ENCODE data around the gene PLXNA3.
A peak's percentile ranks its signal among the peaks of the same experiment; 100 is the strongest.

Gene PLXNA3

DNA sequence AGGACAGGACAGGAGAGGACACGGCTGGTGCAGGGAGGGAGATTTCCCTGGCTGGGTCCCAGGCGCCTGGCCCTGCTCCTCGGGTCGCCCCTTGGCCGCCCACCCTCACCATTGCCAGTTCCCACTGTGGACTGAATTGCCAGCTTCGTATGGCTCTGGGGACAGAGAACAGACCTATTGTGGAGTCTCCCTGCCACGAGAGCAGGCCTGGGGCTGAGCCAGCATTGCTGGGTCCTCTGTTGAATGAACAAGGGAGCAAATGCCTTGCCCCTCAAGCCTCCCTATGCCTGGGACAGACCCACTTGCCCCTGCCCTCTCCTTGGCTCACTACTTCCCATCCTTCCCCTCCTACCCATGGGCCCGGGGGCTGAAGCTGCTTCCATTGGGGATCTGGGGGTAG is 4.3 kb downstream of the PLXNA3 start:
- DNase-seq, result no peak

DNA sequence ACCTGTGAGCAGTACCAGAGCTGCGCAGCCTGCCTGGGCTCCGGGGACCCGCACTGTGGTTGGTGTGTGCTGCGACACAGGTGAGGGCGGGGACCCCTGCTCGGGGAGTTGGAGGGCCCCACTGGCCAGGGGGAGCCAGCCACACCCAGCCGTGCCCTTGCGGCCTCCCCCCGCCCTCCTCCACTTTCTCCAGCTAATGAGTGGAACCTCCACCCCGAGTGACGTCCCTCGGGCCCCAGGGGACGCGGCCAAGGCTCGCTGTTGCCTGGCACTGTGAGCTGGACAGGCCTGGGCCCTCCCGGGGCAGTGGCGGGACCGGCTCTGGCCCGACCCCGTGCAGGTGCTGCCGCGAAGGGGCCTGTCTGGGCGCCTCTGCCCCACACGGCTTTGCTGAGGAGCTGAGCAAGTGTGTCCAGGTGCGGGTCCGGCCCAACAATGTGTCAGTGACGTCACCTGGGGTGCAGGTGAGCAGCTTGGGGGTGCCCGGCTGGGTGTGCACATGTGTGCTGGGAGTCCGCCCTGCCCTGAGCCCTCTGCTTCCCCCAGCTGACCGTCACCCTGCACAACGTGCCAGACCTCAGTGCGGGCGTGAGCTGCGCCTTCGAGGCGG is 5.6 kb downstream of the PLXNA3 start:
- no peak for DNase-seq

DNA sequence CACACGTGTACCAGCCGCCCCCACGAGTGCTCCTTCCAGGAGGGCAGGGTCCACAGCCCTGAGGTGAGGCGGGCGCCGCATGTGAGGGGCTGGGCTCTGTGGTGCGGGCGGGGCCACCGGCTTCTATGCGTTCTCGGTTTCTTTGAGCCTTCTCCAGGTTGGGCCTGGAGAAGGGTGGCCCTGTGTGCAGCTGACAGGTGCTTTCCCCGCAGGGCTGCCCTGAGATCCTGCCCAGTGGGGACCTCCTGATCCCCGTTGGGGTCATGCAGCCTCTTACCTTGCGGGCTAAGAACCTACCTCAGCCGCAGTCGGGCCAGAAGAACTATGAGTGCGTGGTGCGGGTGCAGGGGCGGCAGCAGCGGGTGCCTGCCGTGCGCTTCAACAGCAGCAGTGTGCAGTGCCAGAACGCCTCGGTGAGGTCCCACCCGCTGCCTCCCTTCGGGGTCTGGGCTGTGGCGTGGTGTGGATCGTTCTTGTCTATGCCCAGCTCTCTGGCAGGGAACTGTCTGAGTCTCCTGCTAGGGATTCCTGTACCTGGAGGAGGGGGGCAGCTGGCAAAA is 6.8 kb downstream of the PLXNA3 start:
- no peak for DNase-seq

DNA sequence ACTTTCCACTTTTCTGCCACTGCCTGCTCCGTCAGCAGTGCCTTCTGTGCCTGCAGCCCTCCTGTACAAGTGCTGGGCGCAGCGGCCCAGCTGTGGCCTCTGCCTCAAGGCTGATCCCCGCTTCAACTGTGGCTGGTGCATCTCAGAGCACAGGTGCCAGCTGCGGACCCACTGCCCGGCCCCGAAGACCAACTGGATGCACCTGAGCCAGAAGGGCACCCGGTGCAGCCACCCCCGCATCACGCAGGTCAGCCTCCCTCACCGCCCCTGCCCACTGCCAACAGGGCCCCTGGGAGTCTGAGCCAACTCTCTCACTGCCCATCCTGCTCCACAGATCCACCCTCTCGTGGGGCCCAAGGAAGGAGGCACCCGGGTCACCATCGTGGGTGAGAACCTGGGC is 7.5 kb downstream of the PLXNA3 start:
- DNase-seq, result no peak

DNA sequence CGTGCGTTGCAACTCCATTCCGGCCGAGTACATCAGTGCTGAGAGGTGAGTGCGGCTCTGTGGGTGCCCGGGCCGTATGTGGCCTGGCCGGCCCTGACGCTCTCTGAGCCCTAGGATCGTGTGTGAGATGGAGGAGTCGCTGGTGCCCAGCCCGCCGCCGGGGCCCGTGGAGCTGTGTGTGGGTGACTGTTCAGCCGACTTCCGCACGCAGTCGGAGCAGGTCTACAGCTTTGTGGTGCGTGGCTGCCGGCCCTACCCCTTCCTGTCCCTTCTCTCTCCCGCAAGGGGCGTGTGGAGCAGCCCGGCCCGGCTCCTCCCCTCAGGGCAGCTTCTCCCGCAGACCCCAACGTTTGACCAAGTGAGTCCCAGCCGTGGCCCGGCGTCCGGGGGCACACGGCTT is 8.0 kb downstream of the PLXNA3 start:
- DNase-seq, result no peak

DNA sequence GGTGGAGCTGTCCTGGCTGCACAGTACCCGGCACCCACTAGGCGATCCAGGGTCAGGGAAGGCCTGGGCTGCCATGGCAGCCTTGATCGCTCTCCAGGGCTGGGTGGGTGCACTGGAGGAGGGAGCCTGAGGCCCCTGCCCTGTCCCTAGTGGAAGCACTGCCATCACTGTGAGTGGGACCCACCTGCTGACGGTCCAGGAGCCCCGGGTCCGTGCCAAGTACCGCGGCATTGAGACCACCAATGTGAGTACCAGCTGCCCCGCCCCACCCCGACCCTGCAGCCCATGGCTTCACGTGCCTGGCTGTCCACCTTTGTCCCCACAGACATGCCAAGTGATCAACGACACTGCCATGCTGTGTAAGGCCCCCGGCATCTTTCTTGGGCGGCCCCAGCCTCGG is 8.8 kb downstream of the PLXNA3 start:
- no peak for DNase-seq

DNA sequence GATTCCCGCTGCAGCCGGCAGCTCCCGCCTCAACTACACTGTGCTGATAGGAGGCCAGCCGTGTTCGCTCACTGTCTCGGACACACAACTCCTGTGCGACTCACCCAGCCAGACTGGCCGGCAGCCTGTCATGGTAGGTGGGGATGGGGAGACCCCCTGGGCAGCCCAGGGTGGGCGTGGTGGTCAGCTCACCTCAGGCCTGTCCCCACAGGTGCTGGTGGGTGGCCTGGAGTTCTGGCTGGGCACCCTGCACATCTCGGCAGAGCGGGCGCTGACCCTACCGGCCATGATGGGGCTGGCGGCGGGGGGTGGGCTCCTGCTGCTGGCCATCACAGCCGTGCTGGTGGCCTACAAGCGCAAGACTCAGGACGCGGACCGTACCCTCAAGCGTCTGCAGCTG is 9.5 kb downstream of the PLXNA3 start:
- no peak for DNase-seq

DNA sequence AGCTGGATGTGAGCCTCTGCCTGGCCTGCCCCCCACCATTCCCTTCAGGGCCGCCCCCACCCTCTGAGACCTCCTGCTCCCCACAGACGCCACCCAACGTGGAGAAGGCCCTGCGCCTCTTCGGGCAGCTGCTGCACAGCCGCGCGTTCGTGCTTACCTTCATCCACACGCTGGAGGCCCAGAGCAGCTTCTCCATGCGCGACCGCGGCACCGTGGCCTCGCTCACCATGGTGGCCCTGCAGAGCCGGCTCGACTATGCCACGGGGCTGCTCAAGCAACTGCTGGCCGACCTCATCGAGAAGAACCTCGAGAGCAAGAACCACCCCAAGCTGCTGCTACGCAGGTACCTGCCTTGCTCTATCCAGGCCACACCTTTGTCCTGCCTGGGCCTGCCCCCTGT is 10.1 kb downstream of the PLXNA3 start:
- DNase-seq, result no peak

DNA sequence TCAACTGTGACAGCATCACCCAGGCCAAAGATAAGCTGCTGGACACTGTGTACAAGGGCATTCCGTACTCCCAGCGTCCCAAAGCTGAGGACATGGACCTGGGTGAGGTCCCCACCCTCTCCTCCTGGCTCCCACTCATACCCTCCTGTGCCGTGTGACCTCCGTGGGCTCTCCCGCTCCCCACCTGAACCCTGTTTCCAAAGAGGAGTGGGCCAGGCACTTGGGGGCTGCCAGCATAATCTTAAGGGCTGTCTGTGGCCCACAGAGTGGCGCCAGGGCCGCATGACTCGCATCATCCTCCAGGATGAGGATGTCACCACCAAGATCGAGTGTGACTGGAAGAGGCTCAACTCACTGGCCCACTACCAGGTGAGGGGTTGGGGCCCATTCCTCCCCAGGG is 11.0 kb downstream of the PLXNA3 start:
- DNase-seq, result no peak

DNA sequence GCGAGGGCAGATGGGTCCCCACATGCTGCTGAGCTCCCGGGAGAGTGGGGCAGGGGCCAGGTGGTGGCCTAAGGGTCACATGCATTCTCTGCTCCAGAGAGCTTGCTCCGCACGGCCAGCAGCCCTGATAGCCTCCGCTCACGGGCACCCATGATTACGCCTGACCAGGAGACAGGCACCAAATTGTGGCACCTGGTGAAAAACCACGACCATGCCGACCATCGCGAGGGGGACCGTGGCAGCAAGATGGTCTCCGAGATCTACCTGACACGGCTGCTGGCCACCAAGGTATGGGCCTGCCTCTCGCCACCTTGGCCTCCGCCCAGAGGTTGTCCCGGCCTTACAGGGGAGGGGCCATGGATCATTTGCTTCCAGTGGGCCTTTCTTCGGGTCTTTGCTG is 11.8 kb downstream of the PLXNA3 start:
- no peak for DNase-seq

DNA sequence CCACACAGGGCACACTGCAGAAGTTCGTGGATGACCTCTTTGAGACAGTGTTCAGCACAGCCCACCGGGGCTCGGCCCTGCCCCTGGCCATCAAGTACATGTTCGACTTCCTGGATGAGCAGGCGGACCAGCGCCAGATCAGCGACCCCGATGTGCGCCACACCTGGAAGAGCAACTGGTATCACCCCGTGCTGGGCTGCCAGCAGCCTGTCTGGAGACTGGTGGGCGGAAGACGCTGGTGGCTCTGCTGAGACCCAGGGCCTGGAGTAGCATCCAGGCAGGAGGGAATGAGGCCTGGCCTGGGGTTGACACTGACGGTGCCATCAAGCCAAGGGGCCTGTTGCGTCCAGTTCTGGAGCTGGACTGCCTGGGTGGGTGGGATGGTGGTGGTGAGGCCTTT is 12.4 kb downstream of the PLXNA3 start:
- no peak for DNase-seq

DNA sequence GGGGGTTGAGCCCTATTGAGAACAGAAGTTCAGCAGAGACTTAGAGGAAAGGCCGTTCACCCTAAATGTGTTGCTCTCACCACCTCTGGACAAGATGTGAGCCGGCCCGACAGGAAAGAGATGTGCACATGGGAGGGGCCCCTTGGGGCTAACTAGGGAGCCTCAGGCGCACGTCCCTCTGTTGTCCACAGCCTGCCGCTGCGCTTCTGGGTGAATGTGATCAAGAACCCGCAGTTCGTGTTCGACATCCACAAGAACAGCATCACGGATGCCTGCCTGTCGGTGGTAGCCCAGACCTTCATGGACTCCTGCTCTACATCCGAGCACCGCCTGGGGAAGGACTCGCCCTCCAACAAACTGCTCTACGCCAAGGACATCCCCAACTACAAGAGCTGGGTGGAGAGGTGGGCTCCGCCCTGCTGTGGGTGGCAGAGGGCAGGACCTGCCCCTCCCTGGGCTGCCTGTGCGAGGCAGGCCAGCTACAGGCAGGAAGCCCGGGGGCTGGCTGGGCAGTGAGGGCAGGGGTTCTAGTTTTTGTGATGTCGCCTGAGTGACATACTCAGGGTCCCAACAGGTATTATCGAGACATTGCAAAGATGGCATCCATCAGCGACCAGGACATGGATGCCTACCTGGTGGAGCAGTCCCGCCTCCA is 13.0 kb downstream of the PLXNA3 start:
- no peak for DNase-seq

DNA sequence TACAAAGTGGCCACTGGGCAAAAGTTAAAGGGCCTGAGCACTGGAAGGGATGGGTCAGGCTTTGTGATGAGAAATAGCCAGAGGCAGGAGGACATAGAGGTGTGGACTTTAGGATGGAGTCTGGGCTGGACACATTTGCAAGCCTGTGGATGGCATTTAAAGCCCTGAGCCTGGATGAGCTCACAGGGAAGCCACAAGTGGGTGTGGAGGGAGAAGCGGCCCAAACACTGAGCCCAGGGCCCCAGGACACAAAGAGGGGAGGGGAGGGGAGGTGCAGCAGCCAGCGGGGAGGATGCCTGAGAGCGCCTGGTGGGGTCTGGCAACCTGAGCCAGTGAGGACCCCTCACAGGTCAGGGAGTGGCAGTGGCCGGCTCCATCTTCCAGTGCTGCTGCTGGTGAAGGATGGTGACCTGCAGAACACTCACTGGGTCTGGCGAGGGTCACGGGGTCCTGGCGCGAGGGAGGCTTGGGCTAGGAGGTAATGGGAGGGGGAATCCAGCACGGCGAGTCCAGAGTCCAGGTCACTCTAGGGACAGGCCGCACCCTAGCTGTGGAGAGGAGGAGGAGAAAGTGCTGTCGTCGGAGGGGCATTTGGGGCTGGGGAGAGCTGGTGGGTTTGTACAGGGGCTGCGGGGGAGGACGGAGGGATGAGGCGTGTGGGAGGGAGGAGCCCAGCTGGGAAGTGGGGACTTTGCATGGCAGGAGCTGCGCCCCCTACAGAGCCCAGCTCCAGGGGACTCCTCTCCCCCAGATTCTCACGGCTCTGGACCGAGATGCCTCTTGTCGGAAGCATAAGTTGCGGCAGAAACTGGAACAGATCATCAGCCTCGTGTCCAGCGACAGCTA is 14.0 kb downstream of the PLXNA3 start:
- DNase-seq, result no peak

DNA sequence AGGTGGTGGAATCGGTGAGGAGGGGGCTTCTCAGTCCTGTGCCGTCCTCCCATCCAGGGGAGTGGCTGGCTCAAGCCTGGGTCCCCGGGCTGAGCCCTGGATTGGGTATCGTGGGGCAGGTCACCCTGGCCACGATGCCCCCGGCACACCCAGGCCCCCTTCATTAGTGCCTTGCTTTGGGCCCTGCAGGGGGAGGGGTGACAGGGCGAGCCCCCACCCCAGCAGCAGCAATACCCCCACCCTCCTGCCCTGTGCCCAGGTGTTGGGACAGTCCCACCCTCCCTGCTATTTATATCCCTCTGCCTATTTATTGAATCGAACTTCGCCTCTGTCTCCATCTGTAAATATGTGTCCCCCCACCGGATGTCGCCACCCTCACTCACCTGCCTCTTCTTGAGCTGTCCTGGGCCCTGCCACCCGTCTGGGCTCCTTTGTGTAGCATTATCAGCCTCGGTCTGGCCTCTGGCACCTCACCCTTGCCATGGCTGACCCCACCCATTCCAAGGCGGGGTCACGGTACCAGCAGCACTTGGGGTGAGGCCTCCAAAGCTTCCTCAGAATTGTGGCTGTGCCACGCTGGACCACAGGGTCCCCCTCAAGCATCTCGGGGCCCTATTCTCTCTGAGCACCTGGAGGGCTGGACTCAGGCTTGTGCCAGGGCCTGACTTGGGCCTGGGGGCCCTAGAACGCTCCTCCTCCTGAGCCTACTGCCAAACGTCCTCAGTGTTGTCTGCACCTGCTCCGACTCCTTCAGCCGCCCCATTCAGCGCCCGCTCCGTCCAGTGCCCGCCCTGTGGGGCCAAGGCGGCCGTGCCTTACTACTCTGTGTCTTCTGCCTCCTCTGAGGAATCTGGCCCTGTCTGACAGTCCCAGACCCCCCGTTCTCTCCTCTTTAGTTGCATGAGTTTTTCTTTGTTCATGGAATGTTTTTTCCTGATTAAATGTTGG is 14.9 kb downstream of the PLXNA3 start:
- no peak for DNase-seq

DNA sequence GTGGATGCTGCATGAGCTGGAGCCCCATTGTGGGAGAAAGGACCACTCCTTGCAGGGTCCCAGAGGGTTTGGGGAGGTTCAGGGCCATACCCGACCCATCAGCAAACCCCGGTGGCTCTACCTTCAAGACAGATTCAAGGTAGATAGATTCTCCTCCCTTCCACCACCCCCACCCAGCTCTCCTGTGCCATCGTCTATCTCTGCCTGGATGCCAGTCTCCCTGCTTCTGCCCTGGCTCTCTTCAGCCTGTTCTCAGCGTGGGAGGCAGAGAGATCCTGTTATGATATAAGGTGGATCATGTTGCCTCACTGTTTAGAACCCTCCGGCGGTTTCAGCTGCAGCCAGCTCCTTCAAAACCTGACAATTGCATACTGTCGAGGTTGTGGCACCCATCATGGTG is 15.6 kb downstream of the PLXNA3 start:
- no peak for DNase-seq

DNA sequence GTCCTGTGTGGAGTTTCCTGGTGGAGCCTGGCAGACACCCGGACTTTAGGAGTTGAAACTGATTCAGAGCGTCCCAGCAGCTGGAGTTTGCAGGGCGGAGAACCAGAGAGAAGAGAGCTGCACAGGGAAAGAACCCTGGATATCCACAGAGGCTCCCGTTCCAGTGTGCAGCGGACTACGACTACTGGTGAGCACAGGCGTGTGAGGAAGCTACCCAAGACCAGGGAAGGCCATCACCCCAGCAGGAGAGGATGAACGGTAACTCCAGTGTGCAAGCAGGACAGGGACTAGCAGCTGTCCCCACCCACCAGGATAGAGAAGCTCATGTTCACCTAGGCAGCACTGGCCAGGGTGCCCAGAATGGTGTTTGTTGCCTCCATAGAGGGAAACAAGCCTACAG is 18.7 kb downstream of the PLXNA3 start:
- no peak for DNase-seq

DNA sequence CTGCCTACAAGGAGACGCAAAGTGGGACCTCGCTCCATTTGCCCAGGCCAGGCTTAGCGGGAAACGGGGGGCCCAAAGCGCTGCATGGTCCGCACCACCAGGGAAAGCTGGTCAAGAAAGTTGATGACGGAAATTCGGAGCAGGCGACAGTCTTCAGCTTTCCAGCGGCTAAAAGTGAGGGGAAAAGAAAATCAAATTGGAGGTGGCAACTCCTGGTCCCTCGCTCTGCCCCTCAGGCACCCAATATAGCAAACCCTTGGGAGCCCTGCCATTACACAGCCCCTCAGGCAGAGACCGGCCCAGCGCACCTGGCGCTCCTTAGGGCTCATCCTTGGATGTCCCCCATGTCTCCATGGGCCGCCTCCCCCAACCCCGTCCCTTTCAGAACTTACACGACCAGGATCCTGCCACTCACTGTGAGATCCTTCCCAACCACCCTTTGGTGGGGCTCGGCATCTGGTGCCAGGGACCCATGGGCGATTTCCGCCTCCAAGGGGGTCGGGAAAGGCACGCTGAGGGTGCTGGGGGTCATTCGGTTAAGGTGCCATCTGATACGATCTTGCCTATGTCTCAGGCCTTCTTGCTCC is 19.9 kb downstream of the PLXNA3 start:
- DNase-seq, result no peak

DNA sequence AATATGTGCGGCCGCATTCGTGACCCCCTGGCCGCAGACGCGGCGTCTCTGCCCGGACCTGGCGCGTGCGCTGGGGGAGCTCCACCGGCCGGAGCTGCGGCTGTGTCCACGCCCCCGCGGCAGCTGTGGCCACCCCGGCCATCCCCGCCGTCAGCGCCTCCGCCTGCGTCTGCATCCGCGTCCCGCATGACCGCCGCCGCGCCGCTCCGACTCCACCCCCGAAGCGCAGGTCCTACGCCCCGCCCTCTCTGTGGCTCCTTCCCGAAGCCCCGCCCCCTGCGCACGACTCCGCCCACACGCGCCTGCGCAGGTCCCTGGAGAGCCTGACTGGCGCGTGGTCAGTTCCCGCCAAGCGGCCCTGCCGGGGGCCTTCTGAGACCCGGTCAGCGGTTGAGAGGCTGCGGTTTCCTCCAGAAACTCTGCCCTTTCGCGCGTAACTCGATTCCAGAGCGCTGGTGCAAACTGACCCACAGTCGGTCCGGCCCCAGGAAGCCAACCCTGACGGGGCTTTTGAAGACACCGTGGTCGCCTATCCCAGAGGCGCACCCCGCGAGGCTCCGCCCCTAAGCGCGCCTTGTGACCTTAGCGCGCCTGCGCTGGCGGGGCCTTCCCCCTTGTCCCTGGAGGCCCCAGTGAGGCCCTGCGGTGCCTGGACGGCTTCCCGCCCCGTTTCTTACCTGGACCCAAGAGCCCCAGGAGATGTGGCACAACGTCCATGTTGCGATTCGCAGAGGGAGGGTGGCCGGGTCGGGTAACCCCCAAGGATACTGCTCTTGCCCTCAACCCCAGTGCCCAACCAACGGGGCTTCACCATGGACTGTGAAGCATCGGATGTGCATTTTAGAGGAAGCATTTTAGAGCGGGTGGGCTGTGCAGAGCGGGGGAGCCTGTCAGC is 20.9 kb downstream of the PLXNA3 start, which contains the start of gene LAGE3:
LAGE3 (minus strand) TSS at position 554 of the 895 bp plus-strand sequence; CDS start at position 188, 366 bp downstream.
- peak; percentile 92 to 94 for DNase-seq

DNA sequence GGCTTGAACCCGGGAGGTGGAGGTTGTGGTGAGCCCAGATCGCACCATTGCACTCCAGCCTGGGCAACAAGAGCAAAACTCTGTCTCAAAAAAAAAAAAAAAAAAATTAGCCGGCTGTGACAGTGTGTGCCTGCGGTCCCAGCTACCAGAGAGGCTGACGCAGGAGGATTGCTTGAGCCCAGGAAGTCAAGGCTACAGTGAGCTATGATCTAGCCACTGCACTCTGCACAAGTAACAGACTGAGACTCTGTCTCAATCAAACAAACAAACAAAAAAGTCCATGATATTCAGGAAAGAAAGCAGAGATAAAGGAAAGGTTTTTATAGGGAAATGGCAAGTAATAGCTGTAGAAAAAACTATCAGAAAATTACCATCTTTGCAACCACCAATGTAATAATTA is 23.1 kb downstream of the PLXNA3 start:
- no peak for DNase-seq

DNA sequence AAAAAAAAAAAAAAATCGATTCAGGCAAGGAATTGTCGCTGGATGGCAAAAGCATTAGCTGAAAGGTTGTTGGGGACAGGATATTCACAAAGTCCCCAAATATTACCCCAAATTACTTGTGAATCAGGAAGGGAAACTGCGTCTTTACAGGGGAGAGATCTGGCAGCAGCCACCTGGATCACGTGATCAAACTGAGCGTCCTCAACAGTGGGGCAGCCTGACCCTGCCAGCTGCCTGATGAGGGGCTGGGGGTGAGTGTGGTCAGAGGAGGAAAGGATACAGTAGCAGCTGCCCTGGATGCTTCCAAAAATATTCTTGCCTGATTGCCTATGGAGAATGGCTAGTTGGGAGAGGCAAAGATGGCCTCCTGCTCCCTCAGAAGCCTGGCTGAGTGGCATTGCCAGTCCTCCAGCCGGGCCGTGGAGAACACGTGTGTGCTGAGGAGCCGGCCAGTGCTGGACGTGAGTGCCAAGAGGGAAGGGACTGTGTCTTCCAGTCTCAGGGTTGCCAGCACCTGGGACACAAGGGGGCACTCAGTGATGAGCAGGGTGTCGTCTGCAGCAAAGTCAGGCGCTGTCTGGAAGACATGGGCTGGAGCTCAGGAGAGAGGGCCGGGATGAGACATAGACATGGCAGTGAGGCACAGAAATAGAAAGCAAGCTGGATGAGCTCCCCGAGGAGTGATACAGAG is 24.0 kb downstream of the PLXNA3 start:
- no peak for DNase-seq
